Spleen (tissue), 13 donors: Measurements from ENCODE around the gene ERVMER34-1. TPM values are rescaled to one million over a fixed set of nuclear protein-coding genes. Genes with fewer than 3 reads are reported as not detected.
A peak's percentile ranks its signal among the peaks of the same experiment; 100 is the strongest.

Source experiments
- DNase-seq: peaks from one replicate; pipeline ENCODE4 v3.0.0-alpha.2; 2020
- H3K27ac ChIP-seq, 8 donors: fragments of 200-600 bp; sonication (generic) in 7 of 8; 1 replicate in 4 of 8; 2 replicates in 4 of 8; pipeline versions ENCODE4 v1.5.0 to v1.8.0; 2016 to 2021; ENCODE audit warnings: inconsistent platforms in 4 of 8, mild to moderate bottlenecking in 4 of 8, moderate library complexity in 1 of 8
- H3K27me3 ChIP-seq, 7 donors: fragments of 200-600 bp; sonication (generic) in 6 of 7; replicated peaks in 1 of 7; 1 replicate in 4 of 7; 2 replicates in 3 of 7; pipeline versions ENCODE4 v1.5.0 to v1.8.0; 2016 to 2021; ENCODE audit warnings: inconsistent platforms in 3 of 7, mild to moderate bottlenecking in 1 of 7
- H3K36me3 ChIP-seq, 6 donors: fragments of 200-600 bp; sonication (generic) in 5 of 6; 1 replicate in 4 of 6; 2 replicates in 2 of 6; pipeline versions ENCODE4 v1.5.0 to v1.8.0; 2016 to 2021; ENCODE audit warnings: inconsistent platforms in 2 of 6
- H3K4me1 ChIP-seq, 6 donors: fragments of 200-600 bp; sonication (generic) in 5 of 6; 1 replicate in 3 of 6; 2 replicates in 3 of 6; pipeline versions ENCODE4 v1.5.0 to v1.8.0; 2016 to 2021; ENCODE audit warnings: inconsistent platforms in 3 of 6
- H3K4me3 ChIP-seq, 8 donors: fragments of 200-600 bp; sonication (generic) in 7 of 8; 1 replicate in 4 of 8; 2 replicates in 4 of 8; pipeline versions ENCODE4 v1.5.0 to v1.8.0; 2016 to 2021; ENCODE audit warnings: inconsistent platforms in 4 of 8, mild to moderate bottlenecking in 4 of 8, moderate library complexity in 2 of 8
- H3K9me3 ChIP-seq, 8 donors: fragments of 200-600 bp; sonication (generic) in 7 of 8; 1 replicate in 4 of 8; 2 replicates in 4 of 8; pipeline versions ENCODE4 v1.5.0 to v1.8.0; 2016 to 2021; ENCODE audit warnings: inconsistent platforms in 4 of 8
- CTCF ChIP-seq, 11 experiments: fragments of 200-600 bp in 7 of 11; fragments of 450-650 bp in 4 of 11; sonication (generic) in 4 of 11; IDR thresholded peaks in 8 of 11; conservative IDR thresholded peaks in 3 of 11; 1 replicate in 7 of 11; 2 replicates in 4 of 11; pipeline versions ENCODE4 v1.4.0 to v1.8.0; 2016 to 2021; ENCODE audit warnings: antibody characterized with exemption in 11 of 11, inconsistent platforms in 4 of 11, mild to moderate bottlenecking in 1 of 11
- POLR2A ChIP-seq, 3 donors: fragments of 450-650 bp; IDR thresholded peaks; one replicate each; pipeline ENCODE4 v1.5.1; 2017; ENCODE audit warnings: antibody characterized with exemption in 3 of 3, mild to moderate bottlenecking in 1 of 3
- POLR2AphosphoS5 ChIP-seq, 3 donors: sonication (generic); formaldehyde crosslinking; IDR thresholded peaks; one replicate each; pipeline ENCODE4 v1.5.1; 2017; ENCODE audit warnings: antibody characterized with exemption in 3 of 3
- WGBS, 5 donors: extraction: QIAGEN DNeasy Blood & Tissue Kit in 3 of 5; methylation state at CpG; one replicate each; pipeline versions ENCODE4 v1.1.5 to v1.1.7; 2013 to 2018; 5-methylcytosine and 5-hydroxymethylcytosine counted together
- intact Hi-C: fragments of 100-400 bp; cut with DNase I; formaldehyde crosslinking; loops from one replicate; pipeline ENCODE4 v1.15.0; 2023; ENCODE audit warnings: low total_unique reads
- long read RNA-seq, 2 donors: transcript quantifications; one replicate each; lab custom pipeline, GENCODE V29; 2026
- polyA plus RNA-seq, 3 donors: library from polyadenylated mRNA; stranded (reverse); fragments of 200-250 nt; gene quantifications; one replicate each; pipeline ENCODE4 v1.2.1, GENCODE V29; 2013
- total RNA-seq, 7 donors: library from RNA; depleted of rRNA in 3 of 7; stranded (reverse); fragments of >200 nt in 3 of 7; fragmentation: NEBNext Ultra II Directional in 4 of 7; extraction: Animal tissue kit (Norgen Biotek cat#: 25700) in 4 of 7; gene quantifications; one replicate each; pipeline versions ENCODE4 v1.1.0 to v1.2.1, GENCODE V29; 2016 to 2021
- donor health status: healthy with polysubstance abuse.
- donor health status: DM: no; HTN: no; CAD: no; lungs with moderate emphysema.
- donor health status: DM: no; HTN: no; CAD: no.
- donor health status: Bipolar disorder and iron deficiency.
- donor health status: healthy.
- donor health status: DM: no; HTN: no; CAD: no.
- donor health status: DM: yes; HTN: yes; CAD: no.

The ERVMER34-1 gene
- total RNA-seq (1 to 10 TPM in 5 of 7 donors, under 1 TPM in 2; 0.46 to 2.6 (median 1.2) TPM), polyA plus RNA-seq (under 1 TPM; 0.09 to 0.29 (median 0.19) TPM)
- long read RNA-seq, donor 1 = 0 reads
- long read RNA-seq, donor 2, partial matches to known transcripts = 0 of 1 reads
- long read RNA-seq, donor 2, other reads (novel, unspliced or antisense) = 0 of 1 reads

- intact Hi-C loops = no loop called here
- peak within 1 kb of the TSS in 1 of 8 donors; percentile 1 for H3K27ac ChIP-seq
- WGBS, 5 donors = 2 to 6% (median 2%) methylated on average over 26 to 61 of the region's 61 CpGs
- no peaks in the 10 kb centered on the region for H3K9me3 ChIP-seq
- TF ChIP-seq POLR2A (IDR thresholded peaks at IDR 0.05) (no peak), POLR2AphosphoS5 (IDR thresholded peaks at IDR 0.05) (peak in 1 of 3 donors; percentile 12)
- peaks cover 3 to 57% (median 29%) of the 10 kb centered on the region in 7 donors for H3K27me3 ChIP-seq
- H3K4me1 ChIP-seq = peaks cover 3 to 16% (median 12%) of the 10 kb centered on the region in 6 donors
- DNase-seq = peak; percentile 77
- no peaks in the 10 kb centered on the region for H3K36me3 ChIP-seq
- H3K4me3 ChIP-seq = peak within 1 kb of the TSS; percentile 32 to 71 (median 37)
These were observed at the start of gene ERVMER34-1 for GRCh38 chr4:52750819-52751486. Gene ERVMER34-1 (minus strand): TSS chr4:52751425. CDS start chr4:52745520, 5,905 bp downstream.

GRCh38 chr4:52799813-52800212 lies 48.6 kb upstream of the ERVMER34-1 start:
- H3K27ac ChIP-seq = no peak overlapping the region
- DNase-seq = no peak
- no peak overlapping the region for H3K4me3 ChIP-seq
- 84 to 96% (median 92%) methylated on average over 2 of the region's 2 CpGs for WGBS, 5 donors
- TF ChIP-seq POLR2A (IDR thresholded peaks at IDR 0.05) (no peak), CTCF (IDR thresholded peaks at IDR 0.05 in 8 of 11, conservative IDR thresholded peaks at IDR 0.05 in 3 of 11) (no peak), POLR2AphosphoS5 (IDR thresholded peaks at IDR 0.05) (no peak)
- peaks cover 0 to 7% (median 0%) of the 10 kb centered on the region in 8 donors for H3K9me3 ChIP-seq
- intact Hi-C loops = no loop called here
- H3K36me3 ChIP-seq = no peaks in the 10 kb centered on the region
- H3K4me1 ChIP-seq = no peaks in the 10 kb centered on the region
- H3K27me3 ChIP-seq = peaks cover 0 to 9% (median 0%) of the 10 kb centered on the region in 7 donors

GRCh38 chr4:52795533-52795932 lies 44.3 kb upstream of the ERVMER34-1 start:
- DNase-seq = no peak
- TF ChIP-seq POLR2AphosphoS5 (IDR thresholded peaks at IDR 0.05) (no peak), POLR2A (IDR thresholded peaks at IDR 0.05) (no peak), CTCF (IDR thresholded peaks at IDR 0.05 in 8 of 11, conservative IDR thresholded peaks at IDR 0.05 in 3 of 11) (no peak)
- no peaks in the 10 kb centered on the region for H3K4me1 ChIP-seq
- H3K9me3 ChIP-seq = no peaks in the 10 kb centered on the region
- H3K27me3 ChIP-seq = no peaks in the 10 kb centered on the region
- H3K36me3 ChIP-seq = no peaks in the 10 kb centered on the region
- intact Hi-C loops = no loop called here
- no peak overlapping the region for H3K27ac ChIP-seq
- H3K4me3 ChIP-seq = no peak overlapping the region

- intact Hi-C loops = no loop called here
- H3K36me3 ChIP-seq = no peaks in the 10 kb centered on the region
- 89 to 98% (median 94%) methylated on average over 5 of the region's 5 CpGs for WGBS, 5 donors
These were observed 40.7 kb upstream of the ERVMER34-1 start for GRCh38 chr4:52791936-52792335.

More at GRCh38 chr4:52791936-52792335, 40.7 kb upstream of the ERVMER34-1 start:
- Histone ChIP-seq H3K27me3 (no peaks in the 10 kb centered on the region), H3K4me3 (no peak overlapping the region), H3K9me3 (no peaks in the 10 kb centered on the region), H3K4me1 (no peaks in the 10 kb centered on the region), H3K27ac (no peak overlapping the region)
- no peak for DNase-seq
- TF ChIP-seq POLR2AphosphoS5 (IDR thresholded peaks at IDR 0.05) = no peak
- no peak for TF ChIP-seq POLR2A (IDR thresholded peaks at IDR 0.05)
- TF ChIP-seq CTCF (IDR thresholded peaks at IDR 0.05 in 8 of 11, conservative IDR thresholded peaks at IDR 0.05 in 3 of 11) = no peak
